SK-N-MC (cell line): ENCODE measurements around the gene C2orf42.

Source experiments
- EZH2 ChIP-seq: fragments of 200-600 bp; sonication (generic); IDR thresholded peaks from one replicate; pipeline ENCODE4 v1.6.1; 2017; ENCODE audit warnings: antibody characterized with exemption
- POLR2AphosphoS5 ChIP-seq: IDR thresholded peaks from 2 replicates; pipeline ENCODE4 v1.6.1; 2012; ENCODE audit warnings: mild to moderate bottlenecking, low read depth, low read length, borderline replicate concordance

GRCh38 chr2:70145851-70146739, 44.7 kb downstream of the C2orf42 start:
- no peak for TF ChIP-seq POLR2AphosphoS5
- no peak for TF ChIP-seq EZH2
